ENCODE data around the gene NEU3.

- TF ChIP-seq POU2F2 (IDR thresholded peaks at IDR 0.05; ENCODE audit: low read depth, low read length) (no peak), POLR2A (IDR thresholded peaks at IDR 0.05; ENCODE audit: low read depth, low read length) (no peak), POLR2AphosphoS5 (IDR thresholded peaks at IDR 0.05; ENCODE audit: low read depth, low read length) (no peak), SPI1 (IDR thresholded peaks at IDR 0.05; ENCODE audit: low read depth, low read length) (peak; percentile 31; the same call in 1 of the 2 replicates), TAF1 (IDR thresholded peaks at IDR 0.05; ENCODE audit: low read depth, low read length) (no peak)
Observed at GRCh38 chr11:74970852-74971395, 17.8 kb upstream of the NEU3 start.

All from GM12891 (cell line).